ENCODE results near the gene TRAPPC10.

Gene TRAPPC10

GRCh38 chr21:44039828-44040227, 27.7 kb downstream of the TRAPPC10 start:
- no peaks in the 10 kb centered on the region for H3K9me2 ChIP-seq (replicated peaks; ENCODE audit: control insufficient read depth, low read length)
- H3K79me2 ChIP-seq (ENCODE audit: control insufficient read depth, low read length), result peaks cover 21% of the 10 kb centered on the region
- H3K4me2 ChIP-seq (ENCODE audit: low read length), result no peak overlapping the region
- H3K36me3 ChIP-seq (ENCODE audit: control insufficient read depth, low read length), result peaks cover 40% of the 10 kb centered on the region
- no peak overlapping the region for H3K4me3 ChIP-seq (ENCODE audit: low read length)
- TF ChIP-seq CTCF (IDR thresholded peaks at IDR 0.05; ENCODE audit: low read depth, low read length, poor library complexity, severe bottlenecking), result no peak
- no peak for TF ChIP-seq EZH2phosphoT487 (IDR thresholded peaks at IDR 0.05; ENCODE audit: borderline replicate concordance, low read length)
- no peaks in the 10 kb centered on the region for H3K27me3 ChIP-seq (ENCODE audit: control insufficient read depth, low read length)
- no peaks in the 10 kb centered on the region for H3K4me1 ChIP-seq (ENCODE audit: control insufficient read depth, low read length)
- H3F3A ChIP-seq (ENCODE audit: control insufficient read depth, insufficient read depth), result peaks cover 4% of the 10 kb centered on the region; the same call in 1 of the 2 replicates
- H4K20me1 ChIP-seq (ENCODE audit: control insufficient read depth, insufficient read depth, low read depth, low read length), result no peaks in the 10 kb centered on the region
- no peak overlapping the region for H3K27ac ChIP-seq (ENCODE audit: low read depth, low read length)
- H3K9me3 ChIP-seq (ENCODE audit: control insufficient read depth, insufficient read depth, low read length), result no peaks in the 10 kb centered on the region

DNA sequence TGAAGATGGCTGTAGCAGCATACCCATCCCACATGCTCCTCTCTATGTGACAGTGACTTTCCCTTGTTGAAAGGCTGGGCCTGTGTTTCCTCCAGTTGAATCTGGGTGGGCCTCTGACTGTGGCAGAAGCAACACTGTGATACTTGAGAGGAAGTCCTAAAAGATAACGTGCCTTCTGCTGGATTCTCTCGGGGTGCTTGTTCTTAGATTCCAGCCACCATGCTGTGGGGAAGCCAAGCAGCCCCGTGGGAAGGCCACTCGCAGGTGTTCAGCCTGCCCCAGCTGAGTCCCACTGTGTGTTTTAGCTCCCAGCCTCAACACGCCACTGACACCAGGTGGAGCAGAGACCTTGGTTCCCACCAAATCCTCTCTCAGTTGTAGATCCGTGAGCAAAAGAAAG, 31.5 kb downstream of the TRAPPC10 start:
- H3F3A ChIP-seq (ENCODE audit: control insufficient read depth, insufficient read depth), result peaks cover 4% of the 10 kb centered on the region; the same call in 1 of the 2 replicates
- no peaks in the 10 kb centered on the region for H3K27me3 ChIP-seq (ENCODE audit: control insufficient read depth, low read length)
- peaks cover 16% of the 10 kb centered on the region for H3K36me3 ChIP-seq (ENCODE audit: control insufficient read depth, low read length)
- H3K4me2 ChIP-seq (ENCODE audit: low read length), result no peak overlapping the region
- no peak overlapping the region for H3K27ac ChIP-seq (ENCODE audit: low read depth, low read length)
- H3K79me2 ChIP-seq (ENCODE audit: control insufficient read depth, low read length), result peaks cover 30% of the 10 kb centered on the region
- no peaks in the 10 kb centered on the region for H3K9me2 ChIP-seq (replicated peaks; ENCODE audit: control insufficient read depth, low read length)
- H3K4me3 ChIP-seq (ENCODE audit: low read length), result no peak overlapping the region
- TF ChIP-seq CTCF (IDR thresholded peaks at IDR 0.05; ENCODE audit: low read depth, low read length, poor library complexity, severe bottlenecking), result no peak
- no peak for TF ChIP-seq EZH2phosphoT487 (IDR thresholded peaks at IDR 0.05; ENCODE audit: borderline replicate concordance, low read length)
- 0 out of 2 replicates have a peak, but pooled peaks cover 3% of the 10 kb centered on the region for H4K20me1 ChIP-seq (ENCODE audit: control insufficient read depth, insufficient read depth, low read depth, low read length)
- no peaks in the 10 kb centered on the region for H3K4me1 ChIP-seq (ENCODE audit: control insufficient read depth, low read length)
- H3K9me3 ChIP-seq (ENCODE audit: control insufficient read depth, insufficient read depth, low read length), result no peaks in the 10 kb centered on the region

DNA sequence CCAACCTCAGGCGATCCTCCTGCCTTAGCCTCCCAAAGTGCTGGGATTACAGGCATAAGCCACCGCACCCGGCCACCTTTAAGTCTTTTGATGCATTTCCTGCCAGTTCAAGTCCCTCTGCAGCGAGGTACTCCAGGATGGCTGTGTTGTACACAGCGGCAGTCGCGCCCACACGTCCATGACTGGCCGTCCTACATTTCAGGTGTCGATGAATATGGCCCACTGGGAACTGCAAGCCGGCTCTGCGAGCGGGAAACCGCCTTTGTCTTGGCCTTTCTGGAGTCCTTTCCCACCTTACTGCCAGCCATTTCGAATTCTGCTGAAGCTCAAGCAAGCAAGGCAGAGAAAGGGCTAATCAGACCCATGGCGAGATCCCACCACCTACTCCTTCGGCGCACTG, 34.6 kb downstream of the TRAPPC10 start:
- H3K4me2 ChIP-seq (ENCODE audit: low read length), result no peak overlapping the region
- no peaks in the 10 kb centered on the region for H3K27me3 ChIP-seq (ENCODE audit: control insufficient read depth, low read length)
- TF ChIP-seq EZH2phosphoT487 (IDR thresholded peaks at IDR 0.05; ENCODE audit: borderline replicate concordance, low read length), result no peak
- TF ChIP-seq CTCF (IDR thresholded peaks at IDR 0.05; ENCODE audit: low read depth, low read length, poor library complexity, severe bottlenecking), result no peak
- 0 out of 2 replicates have a peak, but pooled peaks cover 3% of the 10 kb centered on the region for H4K20me1 ChIP-seq (ENCODE audit: control insufficient read depth, insufficient read depth, low read depth, low read length)
- H3K9me2 ChIP-seq (replicated peaks; ENCODE audit: control insufficient read depth, low read length), result no peaks in the 10 kb centered on the region
- no peak overlapping the region for H3K4me3 ChIP-seq (ENCODE audit: low read length)
- H3K36me3 ChIP-seq (ENCODE audit: control insufficient read depth, low read length), result peaks cover 7% of the 10 kb centered on the region
- peaks cover 4% of the 10 kb centered on the region; the same call in 1 of the 2 replicates for H3F3A ChIP-seq (ENCODE audit: control insufficient read depth, insufficient read depth)
- no peaks in the 10 kb centered on the region for H3K9me3 ChIP-seq (ENCODE audit: control insufficient read depth, insufficient read depth, low read length)
- peaks cover 44% of the 10 kb centered on the region for H3K79me2 ChIP-seq (ENCODE audit: control insufficient read depth, low read length)
- no peaks in the 10 kb centered on the region for H3K4me1 ChIP-seq (ENCODE audit: control insufficient read depth, low read length)
- no peak overlapping the region for H3K27ac ChIP-seq (ENCODE audit: low read depth, low read length)
